MM.1S (cell line): ENCODE results near the gene MRPL17.
"Not testable (repeated sequence)": the region's sequence is repeated elsewhere in the genome, so short reads cannot be mapped to it uniquely, and the experiment has no call there.

Source experiments
- DNase-seq: peaks from one replicate; pipeline ENCODE4 v3.0.0-alpha.2; 2015
- H2AFZ ChIP-seq: fragments of 300-600 bp; sonication (generic); 2 replicates; pipeline ENCODE4 v1.6.0; 2016; ENCODE audit warnings: antibody characterized with exemption, low read length
- H3F3A ChIP-seq: fragments of 300-600 bp; sonication (generic); 2 replicates; pipeline ENCODE4 v1.6.1; 2016; ENCODE audit warnings: mild to moderate bottlenecking, antibody characterized with exemption, low read length, moderate library complexity, mixed read lengths; ENCODE audit not compliant: insufficient read depth
- H3K27ac ChIP-seq: fragments of 300-600 bp; sonication (generic); 2 replicates; pipeline ENCODE4 v1.5.1; 2016; ENCODE audit warnings: mild to moderate bottlenecking, low read length
- H3K27me3 ChIP-seq: fragments of 300-600 bp; sonication (generic); replicated peaks from 2 replicates; pipeline ENCODE4 v1.6.0; 2016; ENCODE audit warnings: low read length; ENCODE audit not compliant: insufficient read depth
- H3K36me3 ChIP-seq: fragments of 300-600 bp; sonication (generic); replicated peaks from 2 replicates; pipeline ENCODE4 v1.6.1; 2016; ENCODE audit warnings: mild to moderate bottlenecking, low read length, mixed read lengths; ENCODE audit not compliant: insufficient read depth
- H3K4me1 ChIP-seq: fragments of 300-600 bp; sonication (generic); 2 replicates; pipeline ENCODE4 v1.6.1; 2016; ENCODE audit warnings: low read length, mixed read lengths
- H3K4me2 ChIP-seq: fragments of 300-600 bp; sonication (generic); 2 replicates; pipeline ENCODE4 v1.6.0; 2016; ENCODE audit warnings: low read depth, low read length
- H3K4me3 ChIP-seq: fragments of 300-600 bp; sonication (generic); 2 replicates; pipeline ENCODE4 v1.5.1; 2016; ENCODE audit warnings: low read length, mixed read lengths
- H3K79me2 ChIP-seq: fragments of 300-600 bp; sonication (generic); 2 replicates; pipeline ENCODE4 v1.6.1; 2016; ENCODE audit warnings: mixed run types, low read length, mixed read lengths
- H3K9ac ChIP-seq: fragments of 300-600 bp; sonication (generic); 2 replicates; pipeline ENCODE4 v1.6.1; 2016; ENCODE audit warnings: low read length, mixed read lengths
- H3K9me2 ChIP-seq: fragments of 300-600 bp; sonication (generic); replicated peaks from 2 replicates; pipeline ENCODE4 v1.6.1; 2016; ENCODE audit warnings: mild to moderate bottlenecking, low read length, mixed read lengths; ENCODE audit not compliant: insufficient read depth
- H3K9me3 ChIP-seq: fragments of 300-600 bp; sonication (generic); replicated peaks from 2 replicates; pipeline ENCODE4 v1.6.1; 2016; ENCODE audit warnings: mild to moderate bottlenecking, low read length, mixed read lengths; ENCODE audit not compliant: insufficient read depth
- H4K20me1 ChIP-seq: fragments of 300-600 bp; sonication (generic); 2 replicates; pipeline ENCODE4 v1.6.1; 2016; ENCODE audit warnings: mild to moderate bottlenecking, low read length, moderate library complexity, mixed read lengths; ENCODE audit not compliant: insufficient read depth
- EZH2 ChIP-seq: fragments of 300-600 bp; sonication (generic); optimal IDR thresholded peaks from 2 replicates; pipeline ENCODE3; 2017; ENCODE audit warnings: low read depth, mild to moderate bottlenecking, antibody characterized with exemption, low read length, mixed read lengths
- EZH2phosphoT487 ChIP-seq: fragments of 300-600 bp; sonication (generic); IDR thresholded peaks from 2 replicates; pipeline ENCODE4 v1.6.1; 2018; ENCODE audit warnings: antibody characterized with exemption, low read length
- TF ChIP-seq, protein P1 (sequence below): fragments of 300-600 bp; sonication (generic); IDR thresholded peaks from 2 replicates; pipeline ENCODE4 v1.5.1; 2016; ENCODE audit warnings: antibody characterized with exemption, low read length, mixed read lengths

MRPL17 gene

DNA sequence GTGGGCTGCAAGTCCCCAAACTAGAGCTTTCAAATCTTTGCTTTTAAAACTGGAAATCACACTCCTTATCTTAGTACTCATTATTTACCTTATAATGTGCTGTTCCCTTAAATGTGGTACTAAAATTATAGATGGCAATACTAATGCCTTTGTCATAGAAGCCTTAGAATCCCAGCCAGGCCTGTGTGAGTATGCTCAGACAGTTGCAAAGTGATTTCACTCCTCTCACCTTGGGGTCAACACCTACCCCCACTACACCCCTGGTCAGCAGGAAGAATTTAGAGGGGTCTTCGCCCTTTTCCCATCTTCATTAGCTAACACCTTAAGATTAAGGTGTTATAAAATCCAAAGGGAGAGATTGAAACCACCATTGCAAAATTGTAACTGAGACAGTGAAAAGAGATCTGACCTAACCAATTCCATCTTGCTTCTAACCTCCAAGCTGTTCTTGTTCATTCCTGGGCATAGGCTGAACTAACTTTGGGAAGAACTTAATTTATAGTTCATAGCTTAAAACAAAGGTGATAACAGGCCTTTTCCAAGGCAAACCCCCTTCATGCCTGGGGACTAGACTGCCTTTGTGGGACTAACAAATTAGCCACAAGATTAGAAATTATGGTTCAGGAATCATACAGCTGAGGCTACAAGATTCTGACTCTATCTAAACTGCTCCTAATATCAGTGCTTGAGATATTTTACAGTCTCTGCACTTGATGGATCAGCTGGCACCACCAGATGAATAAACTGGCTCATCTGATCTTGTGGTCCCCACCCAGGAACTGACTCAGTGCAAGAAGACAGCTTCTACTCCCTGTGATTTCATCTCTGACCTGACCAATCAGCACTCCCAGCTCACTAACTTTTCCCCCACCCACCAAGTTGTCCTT lies 10.4 kb upstream of the MRPL17 start:
- DNase-seq: no peak
- no peak overlapping the region for H3K4me2 ChIP-seq
- no peaks in the 10 kb centered on the region for H4K20me1 ChIP-seq
- H3K9me3 ChIP-seq: no peaks in the 10 kb centered on the region
- H3K9ac ChIP-seq: no peak overlapping the region
- no peak overlapping the region for H3K4me3 ChIP-seq
- H3K27me3 ChIP-seq: no peaks in the 10 kb centered on the region
- no peaks in the 10 kb centered on the region for H3F3A ChIP-seq
- H3K4me1 ChIP-seq: no peaks in the 10 kb centered on the region
- H3K9me2 ChIP-seq: no peaks in the 10 kb centered on the region
- no peaks in the 10 kb centered on the region for H3K79me2 ChIP-seq
- H2AFZ ChIP-seq: no peak overlapping the region
- no peak overlapping the region for H3K27ac ChIP-seq
- TF ChIP-seq, protein P1, sequence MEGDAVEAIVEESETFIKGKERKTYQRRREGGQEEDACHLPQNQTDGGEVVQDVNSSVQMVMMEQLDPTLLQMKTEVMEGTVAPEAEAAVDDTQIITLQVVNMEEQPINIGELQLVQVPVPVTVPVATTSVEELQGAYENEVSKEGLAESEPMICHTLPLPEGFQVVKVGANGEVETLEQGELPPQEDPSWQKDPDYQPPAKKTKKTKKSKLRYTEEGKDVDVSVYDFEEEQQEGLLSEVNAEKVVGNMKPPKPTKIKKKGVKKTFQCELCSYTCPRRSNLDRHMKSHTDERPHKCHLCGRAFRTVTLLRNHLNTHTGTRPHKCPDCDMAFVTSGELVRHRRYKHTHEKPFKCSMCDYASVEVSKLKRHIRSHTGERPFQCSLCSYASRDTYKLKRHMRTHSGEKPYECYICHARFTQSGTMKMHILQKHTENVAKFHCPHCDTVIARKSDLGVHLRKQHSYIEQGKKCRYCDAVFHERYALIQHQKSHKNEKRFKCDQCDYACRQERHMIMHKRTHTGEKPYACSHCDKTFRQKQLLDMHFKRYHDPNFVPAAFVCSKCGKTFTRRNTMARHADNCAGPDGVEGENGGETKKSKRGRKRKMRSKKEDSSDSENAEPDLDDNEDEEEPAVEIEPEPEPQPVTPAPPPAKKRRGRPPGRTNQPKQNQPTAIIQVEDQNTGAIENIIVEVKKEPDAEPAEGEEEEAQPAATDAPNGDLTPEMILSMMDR: no peak
- no peak for TF ChIP-seq EZH2phosphoT487
- no peak for TF ChIP-seq EZH2
- no peaks in the 10 kb centered on the region for H3K36me3 ChIP-seq

DNA sequence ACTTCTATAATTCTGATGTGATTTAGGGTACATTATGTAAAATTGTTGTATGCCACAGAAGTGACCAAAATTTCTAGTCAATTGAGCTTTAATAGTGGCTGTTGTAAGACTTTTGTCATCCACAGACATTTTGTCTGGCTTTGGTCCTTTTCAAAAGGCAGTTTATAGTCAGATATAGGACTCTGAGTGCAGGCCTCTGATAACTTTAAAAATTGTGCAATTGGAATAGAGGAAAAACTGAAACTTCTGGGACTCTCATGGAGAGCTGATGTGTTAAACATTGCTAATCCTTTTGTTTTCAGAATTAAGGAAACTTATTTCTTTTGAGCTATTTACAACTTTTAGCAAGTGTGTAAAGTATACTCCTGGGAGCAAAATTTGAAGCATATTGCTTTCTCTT lies 9.0 kb upstream of the MRPL17 start:
- Histone ChIP-seq H3K4me2 (no peak overlapping the region), H3K9me3 (no peaks in the 10 kb centered on the region), H3K27ac (no peak overlapping the region), H4K20me1 (no peaks in the 10 kb centered on the region), H2AFZ (no peak overlapping the region), H3K79me2 (no peaks in the 10 kb centered on the region), H3K9me2 (no peaks in the 10 kb centered on the region), H3F3A (no peaks in the 10 kb centered on the region), H3K4me1 (no peaks in the 10 kb centered on the region), H3K4me3 (no peak overlapping the region), H3K9ac (no peak overlapping the region), H3K36me3 (no peaks in the 10 kb centered on the region), H3K27me3 (no peaks in the 10 kb centered on the region)
- no peak for TF ChIP-seq EZH2
- no peak for TF ChIP-seq EZH2phosphoT487
- TF ChIP-seq, protein P1: no peak
- no peak for DNase-seq

DNA sequence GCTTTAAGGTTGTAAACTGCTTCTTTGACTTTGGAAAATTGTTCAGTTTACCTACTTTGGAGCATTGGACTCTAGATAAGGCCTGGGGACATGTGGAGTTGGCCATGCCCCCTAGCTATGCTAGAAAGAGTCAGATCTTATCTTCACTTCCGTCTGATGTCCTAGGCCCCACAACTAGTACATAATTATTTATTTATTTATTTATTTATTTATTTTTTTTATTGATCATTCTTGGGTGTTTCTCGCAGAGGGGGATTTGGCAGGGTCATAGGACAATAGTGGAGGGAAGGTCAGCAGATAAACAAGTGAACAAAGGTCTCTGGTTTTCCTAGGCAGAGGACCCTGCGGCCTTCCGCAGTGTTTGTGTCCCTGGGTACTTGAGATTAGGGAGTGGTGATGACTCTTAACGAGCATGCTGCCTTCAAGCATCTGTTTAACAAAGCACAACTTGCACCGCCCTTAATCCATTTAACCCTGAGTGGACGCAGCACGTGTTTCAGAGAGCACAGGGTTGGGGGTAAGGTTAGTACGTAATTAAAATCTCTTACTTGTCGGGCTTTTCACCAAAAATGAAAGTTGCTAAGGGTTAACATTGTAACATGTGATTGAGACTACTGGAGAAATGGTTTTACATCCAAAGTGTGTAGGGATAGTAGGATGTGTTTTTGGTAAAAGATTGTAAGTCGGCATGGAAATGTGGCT lies 7.4 kb upstream of the MRPL17 start:
- not testable (repeated sequence) for H3K79me2 ChIP-seq, H3K27me3 ChIP-seq, H3K9ac ChIP-seq, DNase-seq, H3K4me2 ChIP-seq, H3K9me2 ChIP-seq, H3K4me3 ChIP-seq, H3K9me3 ChIP-seq, H3K36me3 ChIP-seq, H3K4me1 ChIP-seq, H3F3A ChIP-seq, H3K27ac ChIP-seq, H2AFZ ChIP-seq, H4K20me1 ChIP-seq

DNA sequence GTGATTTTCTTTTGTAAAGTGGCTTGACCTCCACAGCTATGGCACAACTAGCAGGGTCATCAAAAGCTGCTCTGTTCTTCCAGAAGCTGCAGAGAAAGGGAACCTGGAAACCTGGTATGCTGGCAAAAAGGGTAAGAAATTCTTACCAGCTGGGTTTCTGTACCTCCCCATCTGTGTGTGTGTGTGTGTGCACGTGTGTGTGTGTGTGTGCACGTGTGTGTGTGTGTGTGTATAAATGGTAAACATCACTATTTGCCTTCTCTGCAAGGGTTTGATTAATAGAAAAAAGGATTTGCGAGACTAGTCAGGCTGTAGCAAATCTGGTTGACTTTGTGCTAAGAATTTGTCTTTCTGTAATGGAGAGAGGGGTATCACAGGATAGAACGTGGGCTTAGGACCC lies 4.7 kb upstream of the MRPL17 start:
- no peaks in the 10 kb centered on the region for H3K27me3 ChIP-seq

More for the DNA sequence above, 4.7 kb upstream of the MRPL17 start:
- Histone ChIP-seq H4K20me1 (no peaks in the 10 kb centered on the region), H3K27ac (no peak overlapping the region), H3K9me2 (no peaks in the 10 kb centered on the region), H2AFZ (no peak overlapping the region), H3K9ac (no peak overlapping the region), H3K9me3 (no peaks in the 10 kb centered on the region), H3F3A (no peaks in the 10 kb centered on the region), H3K4me3 (no peak overlapping the region), H3K4me1 (no peaks in the 10 kb centered on the region), H3K36me3 (no peaks in the 10 kb centered on the region), H3K79me2 (peaks cover 3% of the 10 kb centered on the region), H3K4me2 (no peak overlapping the region)
- no peak for DNase-seq
- TF ChIP-seq, protein P1: no peak
- no peak for TF ChIP-seq EZH2phosphoT487
